Epithelial cell of proximal tubule (primary cell): Measurements from ENCODE around the gene SSTR4. TPM values are rescaled to one million over a fixed set of nuclear protein-coding genes. Genes with fewer than 3 reads are reported as not detected.

ENCODE experiments used
- DNase-seq: peaks from one replicate; pipeline ENCODE4 v3.0.0-alpha.2; 2011; ENCODE audit warnings: low read depth
- H3K4me3 ChIP-seq: 2 replicates; pipeline ENCODE4 v1.5.1; 2011; ENCODE audit warnings: low read depth, mild to moderate bottlenecking, low read length
- total RNA-seq: library from RNA; depleted of rRNA; stranded (reverse); fragments of >200 nt; gene quantifications from 2 replicates; pipeline ENCODE4 v1.2.3, GENCODE V29; 2015
- TF ChIP-seq, protein P1 (sequence below): conservative IDR thresholded peaks from 2 replicates; pipeline ENCODE4 v1.5.1; 2012; ENCODE audit warnings: low read depth, mild to moderate bottlenecking, low read length

The SSTR4 gene
- total RNA-seq, 1 donor from 2014 or later, result not detected

DNA sequence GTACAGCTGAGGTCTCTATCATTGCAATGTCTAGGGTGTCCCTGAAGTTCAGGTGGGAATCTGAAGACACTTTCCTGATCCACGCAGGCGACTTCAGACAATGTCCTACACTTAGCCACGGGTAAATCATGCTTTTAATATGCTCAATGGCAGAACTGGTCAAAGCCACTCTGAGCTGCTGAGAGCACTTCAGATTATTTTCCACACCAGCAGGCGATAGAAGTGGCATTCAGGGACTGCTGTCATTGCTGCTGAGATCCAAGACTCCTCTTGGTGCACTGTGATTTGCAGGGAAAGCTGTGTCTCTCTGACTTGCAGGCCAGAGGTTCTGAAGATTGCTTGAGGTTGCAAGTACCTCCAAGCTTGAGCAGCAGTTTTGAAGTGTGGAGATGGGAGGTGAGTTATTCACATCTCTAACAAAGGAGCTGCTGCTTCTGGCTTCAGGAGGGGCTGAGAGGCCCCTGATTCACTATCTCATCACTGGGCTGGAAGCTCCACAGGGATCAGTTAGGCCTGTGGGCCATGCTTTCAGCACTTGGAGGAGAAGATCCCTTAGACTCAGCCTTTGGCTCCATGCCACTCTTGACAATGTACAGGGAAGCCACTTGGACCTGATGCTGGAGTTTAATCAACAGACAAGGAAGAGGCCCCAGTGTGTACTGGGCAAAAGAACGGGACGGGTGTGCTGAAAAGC lies 2.9 kb upstream of the SSTR4 start:
- TF ChIP-seq, protein P1, sequence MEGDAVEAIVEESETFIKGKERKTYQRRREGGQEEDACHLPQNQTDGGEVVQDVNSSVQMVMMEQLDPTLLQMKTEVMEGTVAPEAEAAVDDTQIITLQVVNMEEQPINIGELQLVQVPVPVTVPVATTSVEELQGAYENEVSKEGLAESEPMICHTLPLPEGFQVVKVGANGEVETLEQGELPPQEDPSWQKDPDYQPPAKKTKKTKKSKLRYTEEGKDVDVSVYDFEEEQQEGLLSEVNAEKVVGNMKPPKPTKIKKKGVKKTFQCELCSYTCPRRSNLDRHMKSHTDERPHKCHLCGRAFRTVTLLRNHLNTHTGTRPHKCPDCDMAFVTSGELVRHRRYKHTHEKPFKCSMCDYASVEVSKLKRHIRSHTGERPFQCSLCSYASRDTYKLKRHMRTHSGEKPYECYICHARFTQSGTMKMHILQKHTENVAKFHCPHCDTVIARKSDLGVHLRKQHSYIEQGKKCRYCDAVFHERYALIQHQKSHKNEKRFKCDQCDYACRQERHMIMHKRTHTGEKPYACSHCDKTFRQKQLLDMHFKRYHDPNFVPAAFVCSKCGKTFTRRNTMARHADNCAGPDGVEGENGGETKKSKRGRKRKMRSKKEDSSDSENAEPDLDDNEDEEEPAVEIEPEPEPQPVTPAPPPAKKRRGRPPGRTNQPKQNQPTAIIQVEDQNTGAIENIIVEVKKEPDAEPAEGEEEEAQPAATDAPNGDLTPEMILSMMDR, result no peak
- DNase-seq, result no peak
- no peak overlapping the region for H3K4me3 ChIP-seq

DNA sequence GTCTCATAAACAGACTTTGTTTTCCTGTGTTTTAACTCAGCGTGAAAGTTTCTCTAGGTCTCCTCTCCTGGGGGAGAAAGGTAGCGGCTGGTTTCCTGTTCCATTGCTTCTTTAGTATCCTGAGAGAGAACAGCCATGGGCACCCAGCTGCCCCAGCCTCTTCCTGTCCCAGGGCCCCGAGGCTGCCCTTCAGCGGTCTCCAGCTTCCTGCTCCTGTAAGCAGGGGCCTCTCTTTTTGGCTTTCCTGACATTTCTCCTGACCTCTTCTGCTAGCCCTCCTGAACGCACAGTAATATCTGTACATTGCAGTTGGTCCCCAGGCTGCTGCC lies 2.4 kb upstream of the SSTR4 start:
- H3K4me3 ChIP-seq, result no peak overlapping the region
- DNase-seq, result no peak
- TF ChIP-seq, protein P1, result no peak

- no peak overlapping the region for H3K4me3 ChIP-seq
- TF ChIP-seq, protein P1, result no peak
- DNase-seq, result no peak
Observed at GRCh38 chr20:23033918-23034317, 1.2 kb upstream of the SSTR4 start.

GRCh38 chr20:23035731-23036130 lies 619 bp downstream of the SSTR4 start:
- TF ChIP-seq, protein P1, result no peak

GRCh38 chr20:23036371-23036770 lies 1.3 kb downstream of the SSTR4 start:
- TF ChIP-seq, protein P1, result no peak
- no peak for DNase-seq
- no peak overlapping the region for H3K4me3 ChIP-seq

More at GRCh38 chr20:23035731-23036130, 619 bp downstream of the SSTR4 start:
- DNase-seq, result no peak
- no peak overlapping the region for H3K4me3 ChIP-seq

GRCh38 chr20:23037017-23037481 lies 1.9 kb downstream of the SSTR4 start:
- no peak overlapping the region for H3K4me3 ChIP-seq
- TF ChIP-seq, protein P1, result no peak
- DNase-seq, result no peak
